Measurements from ENCODE around the gene CDK5RAP1. TPM values are rescaled to one million over a fixed set of nuclear protein-coding genes. Genes with fewer than 3 reads are reported as not detected.

The CDK5RAP1 gene
- total and polyA plus RNA-seq, 2 donors (not counting 3 experiments of a cell fraction or from before 2014, with no cell fraction given) = 30.8 to 36.5 TPM

DNA sequence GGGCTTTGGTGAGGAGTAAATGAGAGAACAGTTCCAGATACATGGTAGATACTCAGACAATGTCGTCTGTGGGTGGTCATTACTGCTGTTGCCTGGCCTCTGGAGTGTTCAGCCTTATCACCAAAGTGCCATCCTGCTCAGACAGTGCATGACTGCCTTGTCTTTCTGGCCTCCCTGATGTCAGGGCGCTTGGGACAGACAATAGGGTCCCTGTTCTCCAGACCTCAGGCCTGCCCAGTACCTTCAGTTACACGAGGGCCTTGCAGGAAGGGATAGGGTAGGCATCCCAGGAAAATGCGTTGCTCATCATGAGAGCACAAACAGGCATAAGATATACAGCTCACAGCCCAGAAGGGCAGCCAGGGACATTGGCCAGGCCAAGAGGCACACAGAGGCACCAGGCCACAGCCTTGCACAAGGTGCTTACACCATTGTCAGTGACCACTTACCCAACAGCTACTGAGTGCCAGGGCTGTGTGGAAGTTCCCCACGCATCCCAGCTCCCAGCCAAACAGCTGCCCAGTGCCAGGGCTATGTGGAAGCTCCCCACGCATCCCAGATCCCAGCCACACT is 90.9 kb downstream of the CDK5RAP1 start:
- TF ChIP-seq POLR2A (IDR thresholded peaks at IDR 0.05; ENCODE audit: low read depth, low read length) (no peak), EZH2 (IDR thresholded peaks at IDR 0.05; ENCODE audit: borderline replicate concordance, low read depth, low read length, severe bottlenecking) (no peak), MYC (IDR thresholded peaks at IDR 0.05; ENCODE audit: low read depth, low read length) (no peak), FOS (IDR thresholded peaks at IDR 0.05; ENCODE audit: borderline replicate concordance, insufficient read depth, low read length) (no peak), POLR2AphosphoS5 (IDR thresholded peaks at IDR 0.05; ENCODE audit: insufficient read depth, low read depth, low read length) (no peak), JUN (IDR thresholded peaks at IDR 0.05; ENCODE audit: borderline replicate concordance, insufficient read depth, insufficient read length, low read depth) (no peak), GATA2 (IDR thresholded peaks at IDR 0.05; ENCODE audit: insufficient read depth, insufficient read length, low read depth, low read length) (no peak)
- TF ChIP-seq, protein P1, sequence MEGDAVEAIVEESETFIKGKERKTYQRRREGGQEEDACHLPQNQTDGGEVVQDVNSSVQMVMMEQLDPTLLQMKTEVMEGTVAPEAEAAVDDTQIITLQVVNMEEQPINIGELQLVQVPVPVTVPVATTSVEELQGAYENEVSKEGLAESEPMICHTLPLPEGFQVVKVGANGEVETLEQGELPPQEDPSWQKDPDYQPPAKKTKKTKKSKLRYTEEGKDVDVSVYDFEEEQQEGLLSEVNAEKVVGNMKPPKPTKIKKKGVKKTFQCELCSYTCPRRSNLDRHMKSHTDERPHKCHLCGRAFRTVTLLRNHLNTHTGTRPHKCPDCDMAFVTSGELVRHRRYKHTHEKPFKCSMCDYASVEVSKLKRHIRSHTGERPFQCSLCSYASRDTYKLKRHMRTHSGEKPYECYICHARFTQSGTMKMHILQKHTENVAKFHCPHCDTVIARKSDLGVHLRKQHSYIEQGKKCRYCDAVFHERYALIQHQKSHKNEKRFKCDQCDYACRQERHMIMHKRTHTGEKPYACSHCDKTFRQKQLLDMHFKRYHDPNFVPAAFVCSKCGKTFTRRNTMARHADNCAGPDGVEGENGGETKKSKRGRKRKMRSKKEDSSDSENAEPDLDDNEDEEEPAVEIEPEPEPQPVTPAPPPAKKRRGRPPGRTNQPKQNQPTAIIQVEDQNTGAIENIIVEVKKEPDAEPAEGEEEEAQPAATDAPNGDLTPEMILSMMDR (IDR thresholded peaks at IDR 0.05; ENCODE audit: extremely low read depth in 1 of 2, insufficient read depth in 1 of 2, low read depth in 1 of 2, low read length in 2 of 2) = no peak
- TF ChIP-seq, protein P2, sequence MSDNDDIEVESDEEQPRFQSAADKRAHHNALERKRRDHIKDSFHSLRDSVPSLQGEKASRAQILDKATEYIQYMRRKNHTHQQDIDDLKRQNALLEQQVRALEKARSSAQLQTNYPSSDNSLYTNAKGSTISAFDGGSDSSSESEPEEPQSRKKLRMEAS (IDR thresholded peaks at IDR 0.05; ENCODE audit: insufficient read depth, insufficient read length) = no peak
- Histone ChIP-seq H4K20me1 (replicated peaks; ENCODE audit: control insufficient read depth, extremely low read depth, insufficient read depth, low read length) (no peaks in the 10 kb centered on the region), H3K4me1 (ENCODE audit: control insufficient read depth, extremely low read depth, insufficient read depth, low read length) (no peaks in the 10 kb centered on the region), H3K4me3 (replicated peaks in 1 of 3; ENCODE audit: insufficient read depth in 1 of 3, low read depth in 1 of 3, low read length in 3 of 3) (no peak overlapping the region), H3K27me3 (ENCODE audit: control insufficient read depth in 2 of 2, insufficient read depth in 2 of 2, low read length in 2 of 2) (no peaks in the 10 kb centered on the region), H3K9ac (replicated peaks; ENCODE audit: extremely low read depth, insufficient read depth, low read length) (no peak overlapping the region), H3K4me2 (ENCODE audit: insufficient read depth, low read length) (no peak overlapping the region), H2AFZ (ENCODE audit: low read depth, low read length) (no peak overlapping the region), H3K36me3 (ENCODE audit: control insufficient read depth in 2 of 2, extremely low read depth in 1 of 2, insufficient read depth in 2 of 2, low read length in 2 of 2) (no peaks in the 10 kb centered on the region), H3K27ac (ENCODE audit: insufficient read depth, low read depth, low read length) (no peak overlapping the region), H3K79me2 (ENCODE audit: control insufficient read depth, insufficient read depth, low read length) (no peaks in the 10 kb centered on the region), H3K9me1 (replicated peaks; ENCODE audit: control insufficient read depth, extremely low read depth, insufficient read depth, low read length) (no peaks in the 10 kb centered on the region), H3K9me3 (replicated peaks; ENCODE audit: control insufficient read depth, insufficient read depth, low read length) (no peaks in the 10 kb centered on the region)
- no peak for FAIRE-seq
- intact Hi-C loops (cut with micrococcal nuclease) (no loop called here), dilution Hi-C loops (cut with MboI; ENCODE audit: extremely low pct_ligation_motif_present, low sequenced_read_pairs) (no loop called here)
- BruUV-seq (replicated peaks) = no TSS peak
- no peak for DNase-seq (ENCODE audit: low read depth, low spot score)
- ChIA-PET POLR2A (no interaction called here), CTCF (interaction anchor here (1.2 kb wide), 1 partner anchor 9 kb away, joined by 4 read pairs; no protein-coding TSS in a partner anchor)

All from endothelial cell of umbilical vein (primary cell).